ENCODE measurements around the gene MSI2.

MSI2 gene

GRCh38 chr17:57324060-57324459, 67.7 kb downstream of the MSI2 start:
- no peak for DNase-seq

GRCh38 chr17:57324631-57325030, 68.3 kb downstream of the MSI2 start:
- no peak for DNase-seq

GRCh38 chr17:57326336-57326735, 70.0 kb downstream of the MSI2 start:
- DNase-seq = no peak

GRCh38 chr17:57326764-57327163, 70.4 kb downstream of the MSI2 start:
- DNase-seq = no peak

GRCh38 chr17:57327176-57327970, 71.0 kb downstream of the MSI2 start:
- no peak for DNase-seq

GRCh38 chr17:57328109-57328882, 72.0 kb downstream of the MSI2 start:
- no peak for DNase-seq

- no peak for DNase-seq
Measured at GRCh38 chr17:57329380-57330214, 73.3 kb downstream of the MSI2 start.

- no peak for DNase-seq
Measured at GRCh38 chr17:57330587-57330986, 74.3 kb downstream of the MSI2 start.

GRCh38 chr17:57331423-57331822, 75.1 kb downstream of the MSI2 start:
- no peak for DNase-seq

- DNase-seq = no peak
Measured at GRCh38 chr17:57332501-57332900, 76.2 kb downstream of the MSI2 start.

- no peak for DNase-seq
Measured at GRCh38 chr17:57335195-57335792, 79.0 kb downstream of the MSI2 start.

- no peak for DNase-seq
Measured at GRCh38 chr17:57337390-57337789, 81.1 kb downstream of the MSI2 start.

- no peak for DNase-seq
Measured at GRCh38 chr17:57338257-57338914, 82.1 kb downstream of the MSI2 start.

- DNase-seq = no peak
Measured at GRCh38 chr17:57340160-57340981, 84.0 kb downstream of the MSI2 start.

- DNase-seq = no peak
Measured at GRCh38 chr17:57341611-57342540, 85.6 kb downstream of the MSI2 start.

- no peak for DNase-seq
Measured at GRCh38 chr17:57342963-57343589, 86.8 kb downstream of the MSI2 start.

- DNase-seq = no peak
Measured at GRCh38 chr17:57343717-57344116, 87.4 kb downstream of the MSI2 start.

GRCh38 chr17:57344261-57344660, 87.9 kb downstream of the MSI2 start:
- DNase-seq = no peak

- no peak for DNase-seq
Measured at GRCh38 chr17:57349541-57350247, 93.4 kb downstream of the MSI2 start.

Data from NCI-H748 treated with DMSO at 0.1 percent for 48 hours (cell line).